HL-60 (cell line): ENCODE data around the gene PRRC2B.
"Not testable (repeated sequence)": the region's sequence is repeated elsewhere in the genome, so short reads cannot be mapped to it uniquely, and the experiment has no call there.

Experiments used
- DNase-seq, 2 experiments: peaks; one replicate each; pipeline ENCODE4 v3.0.0-alpha.2; 2010 to 2020; ENCODE audit warnings: low read depth in 1 of 2, low spot score in 1 of 2
- H3K27ac ChIP-seq: fragments of 250-450 bp; sonication (Bioruptor Pico); replicated peaks from 2 replicates; pipeline ENCODE4 v1.5.1; 2020; ENCODE audit warnings: mild to moderate bottlenecking, moderate library complexity
- H3K27me3 ChIP-seq: fragments of 250-450 bp; sonication (Bioruptor Pico); 2 replicates; pipeline ENCODE4 v1.5.1; 2021; ENCODE audit warnings: mild to moderate bottlenecking, moderate library complexity; ENCODE audit not compliant: insufficient read depth, poor library complexity, severe bottlenecking
- H3K4me3 ChIP-seq: replicated peaks from 2 replicates; pipeline ENCODE4 v1.5.1; 2011; ENCODE audit warnings: mild to moderate bottlenecking, control low read depth, low read length; ENCODE audit not compliant: insufficient read depth
- CTCF ChIP-seq: IDR thresholded peaks from one replicate; pipeline ENCODE4 v1.5.1; 2011; ENCODE audit warnings: low read length, control low read depth, inconsistent platforms; ENCODE audit not compliant: insufficient read depth
- GABPA ChIP-seq: IDR thresholded peaks from 2 replicates; pipeline ENCODE4 v1.6.1; 2012; ENCODE audit warnings: low read depth
- POLR2AphosphoS5 ChIP-seq: IDR thresholded peaks from 2 replicates; pipeline ENCODE4 v1.6.1; 2012; ENCODE audit warnings: low read depth
- SPI1 ChIP-seq: IDR thresholded peaks from 2 replicates; pipeline ENCODE4 v1.6.1; 2012; ENCODE audit warnings: low read depth, mild to moderate bottlenecking, borderline replicate concordance
- long read RNA-seq: library from polyadenylated mRNA; unstranded; transcript quantifications from one replicate; pipeline ENCODE4 v2.0.0, GENCODE V29; 2020
- TF ChIP-seq, protein P1 (sequence below): IDR thresholded peaks from 2 replicates; pipeline ENCODE4 v1.6.1; 2012; ENCODE audit warnings: low read depth; ENCODE audit not compliant: insufficient replicate concordance

The PRRC2B gene
- long read RNA-seq, full-length matches to known transcripts = 7 of 76 reads
- long read RNA-seq, partial matches to known transcripts = 56 of 76 reads
- long read RNA-seq, other reads (novel, unspliced or antisense) = 13 of 76 reads

DNA sequence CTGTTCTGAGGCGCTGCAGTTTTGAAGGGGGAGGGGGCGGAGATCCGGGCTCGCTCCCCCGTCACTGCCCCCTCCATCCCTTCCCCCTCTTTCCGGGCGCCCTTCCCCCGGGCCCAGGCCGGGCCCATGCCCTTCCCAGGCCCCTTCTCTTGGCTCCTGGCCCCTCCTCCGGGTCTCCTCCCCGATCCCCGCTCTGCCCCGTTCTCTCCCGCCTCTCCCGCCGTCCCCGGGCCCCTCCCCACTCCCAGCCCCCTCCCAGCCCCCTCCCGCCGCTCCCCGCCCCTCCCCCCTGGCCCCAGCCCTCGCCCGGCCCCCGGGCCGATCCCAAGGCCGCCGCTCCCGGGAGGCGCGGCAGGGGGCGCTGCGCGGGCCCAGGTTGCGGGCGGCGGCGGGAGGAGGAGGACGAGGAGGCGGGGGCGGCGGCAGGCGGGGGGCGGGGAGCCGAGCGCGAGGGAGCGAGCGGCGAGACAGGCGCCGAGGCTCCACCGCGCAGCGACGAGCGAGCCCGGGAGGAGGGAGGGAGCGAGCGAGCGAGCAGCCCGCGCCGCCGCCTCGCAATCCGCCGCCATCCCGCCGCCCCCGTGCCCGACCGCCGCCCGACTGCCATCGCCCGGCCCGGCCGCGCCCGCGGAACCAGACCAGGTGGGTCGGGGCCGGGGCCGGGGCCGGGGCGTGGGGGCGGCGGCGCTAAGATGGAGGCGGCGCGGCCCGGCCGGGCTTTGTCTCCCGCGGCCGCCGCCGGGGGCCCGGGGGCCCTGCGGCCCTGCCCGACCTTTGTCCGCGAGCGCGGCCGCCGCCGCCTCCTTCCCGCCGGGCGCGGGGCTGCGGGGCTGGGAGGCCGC, at the start of gene PRRC2B:
PRRC2B (plus strand) TSS at position 465 of the 842 bp plus-strand sequence. CDS start 36,059 bp downstream, outside the sequence.
- peak within 1 kb of the TSS; percentile 51 for H3K4me3 ChIP-seq
- no peaks in the 10 kb centered on the region for H3K27me3 ChIP-seq
- peak; percentile 69 to 77 for DNase-seq
- TF ChIP-seq GABPA (no peak), POLR2AphosphoS5 (peak; percentile 64; the same call in 1 of the 2 replicates)
- peak within 1 kb of the TSS; percentile 73 for H3K27ac ChIP-seq

DNA sequence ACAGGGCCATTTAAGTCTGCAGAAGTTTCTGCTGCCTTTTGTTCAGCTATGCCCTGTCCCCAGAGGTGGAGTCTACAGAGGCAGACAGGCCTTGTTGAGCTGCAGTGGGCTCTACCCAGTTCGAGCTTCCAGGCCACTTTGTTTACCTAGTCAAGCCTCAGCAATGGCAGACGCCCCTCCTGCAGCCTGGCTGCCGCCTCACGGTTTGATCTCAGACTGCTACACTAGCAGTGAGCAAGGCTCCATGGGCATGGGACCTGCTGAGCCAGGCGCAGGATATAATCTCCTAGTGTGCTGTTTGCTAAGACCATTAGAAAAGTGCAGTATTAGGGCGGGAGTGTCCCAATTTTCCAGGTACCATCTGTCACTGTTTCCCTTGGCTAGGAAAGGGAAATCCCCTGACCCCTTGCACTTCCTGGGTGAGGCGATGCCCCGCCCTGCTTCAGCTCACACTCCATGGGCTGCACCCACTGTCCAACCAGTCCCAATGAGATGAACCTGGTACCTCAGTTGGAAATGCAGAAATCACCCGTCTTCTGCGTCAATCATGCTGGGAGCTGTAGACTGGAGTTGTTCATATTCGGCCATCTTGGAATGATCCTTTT, 48.9 kb upstream of the PRRC2B start:
- not testable (repeated sequence) for H3K4me3 ChIP-seq, DNase-seq, H3K27ac ChIP-seq, H3K27me3 ChIP-seq

DNA sequence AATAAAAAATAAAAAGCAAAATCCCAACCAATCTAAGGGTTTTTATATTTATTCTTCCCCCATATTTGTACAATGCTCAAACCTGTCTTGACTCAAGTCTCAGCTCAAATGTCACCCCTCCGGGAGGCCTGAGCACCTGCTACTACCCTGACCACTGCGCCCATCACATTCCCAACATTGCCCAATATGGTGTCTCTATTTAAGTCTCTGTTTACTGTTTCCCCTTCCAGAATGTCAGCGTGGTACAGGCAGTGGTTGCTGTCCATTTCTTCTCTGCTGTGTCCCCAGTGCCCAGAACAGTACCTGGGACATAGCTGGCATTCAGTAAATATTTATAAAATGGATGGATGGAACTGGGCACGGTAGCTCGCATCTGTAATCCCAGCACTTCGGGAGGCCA, 47.3 kb upstream of the PRRC2B start:
- Histone ChIP-seq H3K4me3 (no peak overlapping the region), H3K27ac (no peak overlapping the region), H3K27me3 (no peaks in the 10 kb centered on the region)
- DNase-seq = no peak
- TF ChIP-seq POLR2AphosphoS5 = no peak
- TF ChIP-seq SPI1 = no peak
- TF ChIP-seq GABPA = no peak
- no peak for TF ChIP-seq CTCF
- TF ChIP-seq, protein P1, sequence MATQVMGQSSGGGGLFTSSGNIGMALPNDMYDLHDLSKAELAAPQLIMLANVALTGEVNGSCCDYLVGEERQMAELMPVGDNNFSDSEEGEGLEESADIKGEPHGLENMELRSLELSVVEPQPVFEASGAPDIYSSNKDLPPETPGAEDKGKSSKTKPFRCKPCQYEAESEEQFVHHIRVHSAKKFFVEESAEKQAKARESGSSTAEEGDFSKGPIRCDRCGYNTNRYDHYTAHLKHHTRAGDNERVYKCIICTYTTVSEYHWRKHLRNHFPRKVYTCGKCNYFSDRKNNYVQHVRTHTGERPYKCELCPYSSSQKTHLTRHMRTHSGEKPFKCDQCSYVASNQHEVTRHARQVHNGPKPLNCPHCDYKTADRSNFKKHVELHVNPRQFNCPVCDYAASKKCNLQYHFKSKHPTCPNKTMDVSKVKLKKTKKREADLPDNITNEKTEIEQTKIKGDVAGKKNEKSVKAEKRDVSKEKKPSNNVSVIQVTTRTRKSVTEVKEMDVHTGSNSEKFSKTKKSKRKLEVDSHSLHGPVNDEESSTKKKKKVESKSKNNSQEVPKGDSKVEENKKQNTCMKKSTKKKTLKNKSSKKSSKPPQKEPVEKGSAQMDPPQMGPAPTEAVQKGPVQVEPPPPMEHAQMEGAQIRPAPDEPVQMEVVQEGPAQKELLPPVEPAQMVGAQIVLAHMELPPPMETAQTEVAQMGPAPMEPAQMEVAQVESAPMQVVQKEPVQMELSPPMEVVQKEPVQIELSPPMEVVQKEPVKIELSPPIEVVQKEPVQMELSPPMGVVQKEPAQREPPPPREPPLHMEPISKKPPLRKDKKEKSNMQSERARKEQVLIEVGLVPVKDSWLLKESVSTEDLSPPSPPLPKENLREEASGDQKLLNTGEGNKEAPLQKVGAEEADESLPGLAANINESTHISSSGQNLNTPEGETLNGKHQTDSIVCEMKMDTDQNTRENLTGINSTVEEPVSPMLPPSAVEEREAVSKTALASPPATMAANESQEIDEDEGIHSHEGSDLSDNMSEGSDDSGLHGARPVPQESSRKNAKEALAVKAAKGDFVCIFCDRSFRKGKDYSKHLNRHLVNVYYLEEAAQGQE = no peak

GRCh38 chr9:131347376-131348020, 46.4 kb upstream of the PRRC2B start:
- TF ChIP-seq, protein P1 = no peak
- TF ChIP-seq GABPA = no peak
- TF ChIP-seq POLR2AphosphoS5 = no peak
- TF ChIP-seq CTCF = no peak
- TF ChIP-seq SPI1 = no peak
- no peaks in the 10 kb centered on the region for H3K27me3 ChIP-seq
- H3K27ac ChIP-seq = no peak overlapping the region
- no peak for DNase-seq
- no peak overlapping the region for H3K4me3 ChIP-seq
